T-helper 2 cell treated with Interferon-gamma antibody and Interleukin-4, amounts not matched to agents 5 μg/mL and 100 μg/mL, for 36 hours (primary cell): ENCODE measurements around the gene DBP.
A peak's percentile ranks its signal among the peaks of the same experiment; 100 is the strongest.

Experiments
- DNase-seq: peaks from one replicate; pipeline ENCODE4 v3.0.0; 2021; ENCODE audit warnings: low spot score
- H3K27ac Mint-ChIP-seq: one replicate; pipeline ENCODE4 v1.8.0; 2021; ENCODE audit warnings: mild to moderate bottlenecking, mixed read lengths
- H3K27me3 Mint-ChIP-seq: one replicate; pipeline ENCODE4 v1.8.0; 2021; ENCODE audit warnings: low read depth, mixed read lengths
- H3K36me3 Mint-ChIP-seq: one replicate; pipeline ENCODE4 v1.8.0; 2021; ENCODE audit warnings: low read depth, mixed read lengths
- H3K4me1 Mint-ChIP-seq: one replicate; pipeline ENCODE4 v1.8.0; 2021; ENCODE audit warnings: low read depth, mixed read lengths
- H3K4me3 Mint-ChIP-seq: one replicate; pipeline ENCODE4 v1.8.0; 2022; ENCODE audit warnings: mild to moderate bottlenecking, moderate library complexity, mixed read lengths
- H3K9me3 Mint-ChIP-seq: one replicate; pipeline ENCODE4 v1.8.0; 2021; ENCODE audit warnings: mixed read lengths

DBP gene

DNA sequence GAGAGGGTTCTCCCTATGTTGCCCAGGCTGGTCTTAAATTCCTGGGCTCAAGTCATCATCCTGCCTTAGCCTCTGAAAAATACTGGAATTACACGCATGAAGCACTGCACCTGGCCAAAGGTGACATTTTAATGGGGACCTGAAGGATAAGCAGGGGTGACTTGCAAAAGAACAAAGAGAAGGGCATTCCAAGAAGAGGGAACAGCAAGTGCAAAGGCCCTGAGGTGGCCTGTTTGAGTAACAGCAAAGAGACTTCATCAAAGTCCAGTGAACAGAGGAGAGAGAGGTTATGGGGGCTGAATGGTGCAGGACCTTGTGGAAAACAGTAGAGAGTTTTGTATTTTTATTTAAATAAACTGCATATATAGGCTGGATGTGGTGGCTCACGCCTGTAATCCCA is 4.7 kb upstream of the DBP start:
- peaks cover 3% of the 10 kb centered on the region for H3K27me3 Mint-ChIP-seq
- H3K4me3 Mint-ChIP-seq: no peak overlapping the region
- no peaks in the 10 kb centered on the region for H3K36me3 Mint-ChIP-seq
- H3K9me3 Mint-ChIP-seq: peaks cover 5% of the 10 kb centered on the region
- no peak overlapping the region for H3K27ac Mint-ChIP-seq
- H3K4me1 Mint-ChIP-seq: peaks cover 30% of the 10 kb centered on the region
- no peak for DNase-seq

DNA sequence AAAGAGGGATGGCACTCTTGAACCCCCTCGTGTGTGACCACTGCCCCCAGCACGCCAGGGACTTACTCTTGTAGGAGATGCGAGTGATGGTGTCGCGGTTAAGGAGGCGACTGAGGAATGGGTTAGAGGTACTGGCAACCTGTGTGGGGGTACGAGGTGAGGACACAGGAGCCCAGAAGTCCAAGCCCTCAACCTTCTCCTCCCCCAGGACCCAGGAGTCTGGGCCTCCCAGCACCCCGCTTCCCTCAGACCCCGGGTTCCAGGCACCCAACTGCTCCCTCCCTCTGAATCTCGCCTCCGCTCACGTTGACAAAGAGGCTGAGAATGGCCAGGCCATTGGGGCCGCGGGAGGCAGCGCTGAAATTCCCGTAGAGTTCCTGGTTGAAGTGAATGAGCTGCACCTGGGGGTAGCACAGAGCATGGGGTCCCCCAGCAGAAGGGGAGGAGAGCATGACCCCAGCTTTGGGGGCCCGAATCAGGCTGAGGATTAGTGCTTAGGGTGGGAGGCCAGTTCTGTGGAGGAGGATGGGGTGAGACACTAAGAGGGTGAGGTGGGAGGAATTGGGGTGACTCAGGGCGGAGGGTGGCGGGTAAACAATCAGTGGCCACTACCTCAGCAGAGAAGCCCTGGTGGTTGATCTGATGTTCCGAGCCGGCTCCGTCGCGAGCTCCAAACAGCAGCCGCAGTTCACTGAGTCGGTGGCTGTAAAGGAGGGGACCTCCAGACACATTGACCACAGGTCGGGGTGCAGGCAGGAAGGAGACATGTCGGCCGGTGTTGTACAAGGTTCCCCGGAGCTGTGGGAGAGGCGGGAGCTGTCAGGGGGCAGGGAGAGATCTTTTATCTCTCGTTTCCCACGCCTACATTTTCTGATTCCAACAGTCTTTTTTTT is 2.5 kb upstream of the DBP start:
- Mint-ChIP-seq H3K4me3 (no peak overlapping the region), H3K4me1 (peaks cover 28% of the 10 kb centered on the region), H3K36me3 (no peaks in the 10 kb centered on the region), H3K27me3 (no peaks in the 10 kb centered on the region), H3K9me3 (peaks cover 5% of the 10 kb centered on the region), H3K27ac (no peak overlapping the region)
- no peak for DNase-seq

DNA sequence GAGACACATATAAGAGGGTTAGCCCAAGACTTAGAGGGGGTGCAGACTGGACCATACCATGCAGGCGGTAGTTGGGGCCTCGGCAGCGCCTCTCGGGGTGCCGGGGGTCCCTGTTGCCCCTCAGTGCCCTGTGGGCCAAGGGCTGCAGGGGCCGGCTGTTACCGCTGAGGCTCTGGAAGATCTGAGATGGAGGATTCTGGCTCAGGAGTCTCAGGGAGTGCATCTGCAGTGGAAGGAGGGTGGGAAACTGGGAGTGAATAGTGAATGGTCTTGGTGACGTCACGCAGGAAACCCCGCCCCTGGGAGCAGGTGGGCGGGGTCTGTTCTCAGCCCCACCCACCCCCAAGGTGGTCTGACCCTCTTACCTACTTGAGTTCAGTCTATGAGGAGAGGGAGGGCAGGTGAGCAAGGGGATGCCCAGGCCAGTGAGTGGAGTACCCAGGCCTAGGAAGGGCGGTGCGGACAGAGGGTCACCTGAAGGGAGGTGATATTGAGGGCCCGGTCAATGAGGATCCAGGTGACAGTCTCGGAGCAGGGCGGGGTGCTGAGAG is 1.7 kb upstream of the DBP start:
- Mint-ChIP-seq H3K27me3 (no peaks in the 10 kb centered on the region), H3K9me3 (peaks cover 5% of the 10 kb centered on the region)

DNA sequence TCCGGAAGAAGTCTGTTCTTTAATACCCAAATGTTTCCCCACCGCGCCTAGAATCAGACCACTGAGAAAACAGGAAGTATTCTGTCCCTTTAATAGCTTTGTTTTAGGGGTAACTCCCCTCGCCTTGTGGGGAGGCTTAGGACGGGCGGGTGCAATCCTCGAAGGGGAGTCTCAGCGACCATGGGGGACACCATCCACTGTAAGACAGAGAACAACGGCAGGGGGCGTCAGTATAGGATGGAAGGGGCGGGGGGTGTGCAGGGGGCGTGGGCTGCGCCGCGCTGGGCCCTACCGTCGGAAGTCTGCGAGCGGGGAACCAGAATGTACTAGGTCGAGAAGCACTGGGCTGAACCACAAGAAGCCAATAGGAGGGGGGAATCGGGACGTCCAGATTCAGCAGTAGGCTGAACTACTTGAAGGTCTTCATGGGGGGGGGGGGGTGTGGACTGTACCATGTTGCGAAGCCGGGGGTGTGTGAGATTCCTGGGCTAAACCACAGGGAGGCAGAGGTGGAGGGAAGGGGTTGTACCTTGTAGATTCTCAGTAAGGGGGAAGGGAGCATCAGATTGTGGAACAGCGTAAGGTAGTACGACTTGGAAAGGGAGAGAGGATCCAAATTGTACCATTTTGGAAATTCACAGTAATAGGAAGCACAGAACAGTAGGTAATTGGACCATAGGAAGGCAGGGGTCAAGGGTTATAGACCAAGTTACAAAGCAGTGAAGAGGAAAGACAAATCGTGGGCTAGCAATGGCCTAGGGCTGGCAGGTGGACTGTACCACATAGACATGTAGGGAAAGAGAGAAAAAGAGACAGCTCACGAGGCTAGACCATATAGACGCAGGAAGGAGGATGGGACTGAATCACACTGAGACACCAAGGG is 1.0 kb upstream of the DBP start:
- Mint-ChIP-seq H3K27ac (peak overlapping the region; percentile 100), H3K4me1 (peaks cover 32% of the 10 kb centered on the region), H3K9me3 (peaks cover 5% of the 10 kb centered on the region), H3K27me3 (no peaks in the 10 kb centered on the region), H3K4me3 (peak overlapping the region; percentile 85), H3K36me3 (no peaks in the 10 kb centered on the region)
- peak; percentile 73 for DNase-seq

More for the DNA sequence above, 1.7 kb upstream of the DBP start:
- Mint-ChIP-seq H3K27ac (peak overlapping the region; percentile 100), H3K4me1 (peaks cover 28% of the 10 kb centered on the region), H3K36me3 (no peaks in the 10 kb centered on the region), H3K4me3 (peak overlapping the region; percentile 85)
- no peak for DNase-seq

DNA sequence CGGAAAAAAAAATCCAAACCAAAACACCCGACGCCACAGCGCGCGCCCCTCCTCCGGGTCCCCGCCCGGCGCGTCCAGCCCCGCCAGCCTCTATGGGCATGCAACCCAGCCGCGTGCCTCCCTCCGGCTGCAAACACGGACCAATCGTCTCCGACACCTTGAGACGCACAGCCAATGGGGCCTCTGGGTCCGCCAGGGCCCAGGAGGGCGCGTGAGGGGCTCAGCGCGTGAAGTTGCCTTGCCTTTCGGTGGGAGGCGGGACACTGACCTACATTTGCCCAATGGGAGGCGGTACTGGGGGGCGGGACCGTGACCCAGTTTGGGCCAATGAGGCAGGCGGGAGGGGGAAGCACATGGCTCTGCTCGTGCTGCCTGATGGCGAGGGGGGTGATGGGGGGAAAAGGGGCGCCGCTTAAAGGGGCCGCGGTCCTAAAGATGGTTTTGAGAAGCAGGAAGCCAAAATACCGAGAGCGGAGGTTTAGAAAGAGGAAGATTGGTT is 319 bp upstream of the DBP start:
- DNase-seq: peak; percentile 98
- Mint-ChIP-seq H3K4me1 (peaks cover 32% of the 10 kb centered on the region), H3K36me3 (no peaks in the 10 kb centered on the region), H3K4me3 (peak overlapping the region; percentile 85), H3K9me3 (peaks cover 5% of the 10 kb centered on the region), H3K27ac (peak overlapping the region; percentile 100), H3K27me3 (no peaks in the 10 kb centered on the region)

DNA sequence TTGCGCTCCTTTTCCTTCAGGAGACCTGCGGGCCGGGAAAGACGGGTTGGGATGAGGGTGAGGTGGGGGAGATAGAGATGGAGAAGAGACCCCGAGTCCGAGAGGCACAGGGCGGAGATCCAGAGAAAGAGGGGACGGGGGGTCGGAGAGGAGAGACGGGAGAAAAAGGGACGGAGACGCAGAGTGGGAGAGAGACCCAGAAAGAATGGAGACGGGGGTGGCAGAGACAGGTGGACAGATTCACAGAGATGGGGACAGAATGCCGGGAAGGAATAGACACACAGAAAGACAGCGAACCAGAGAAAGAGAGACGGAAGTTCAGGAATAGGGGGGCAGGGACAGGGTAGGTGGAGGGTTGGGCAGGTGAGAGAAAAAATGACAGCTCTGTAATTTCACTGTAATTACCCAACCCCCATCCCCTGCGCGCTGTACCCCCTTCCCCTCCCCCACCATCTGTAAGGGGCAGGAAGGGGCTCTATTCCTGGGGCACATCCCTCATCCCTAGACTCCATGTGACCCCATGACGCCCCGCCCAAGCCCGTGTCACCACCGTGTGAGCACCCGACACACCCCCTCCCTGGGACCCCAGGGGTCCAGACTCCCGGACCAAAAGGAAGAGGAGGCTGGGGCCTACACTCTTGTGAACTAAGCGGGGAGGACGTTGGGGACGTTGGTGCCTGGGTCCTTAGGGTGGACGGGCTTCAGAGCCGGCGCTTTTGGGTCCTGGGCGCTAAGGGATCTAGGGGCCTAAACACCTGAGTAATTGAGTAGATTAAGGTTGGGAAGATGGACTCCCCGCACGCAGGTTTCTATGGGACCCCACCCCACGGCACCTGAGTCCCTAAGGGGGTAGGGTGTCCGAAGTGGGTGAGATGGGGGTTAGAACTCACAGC is 967 bp downstream of the DBP start:
- no peaks in the 10 kb centered on the region for H3K27me3 Mint-ChIP-seq
- peaks cover 30% of the 10 kb centered on the region for H3K4me1 Mint-ChIP-seq
- peaks cover 5% of the 10 kb centered on the region for H3K9me3 Mint-ChIP-seq
- no peak for DNase-seq
- H3K36me3 Mint-ChIP-seq: no peaks in the 10 kb centered on the region
- peak overlapping the region; percentile 95 for H3K27ac Mint-ChIP-seq
- peak overlapping the region; percentile 85 for H3K4me3 Mint-ChIP-seq

DNA sequence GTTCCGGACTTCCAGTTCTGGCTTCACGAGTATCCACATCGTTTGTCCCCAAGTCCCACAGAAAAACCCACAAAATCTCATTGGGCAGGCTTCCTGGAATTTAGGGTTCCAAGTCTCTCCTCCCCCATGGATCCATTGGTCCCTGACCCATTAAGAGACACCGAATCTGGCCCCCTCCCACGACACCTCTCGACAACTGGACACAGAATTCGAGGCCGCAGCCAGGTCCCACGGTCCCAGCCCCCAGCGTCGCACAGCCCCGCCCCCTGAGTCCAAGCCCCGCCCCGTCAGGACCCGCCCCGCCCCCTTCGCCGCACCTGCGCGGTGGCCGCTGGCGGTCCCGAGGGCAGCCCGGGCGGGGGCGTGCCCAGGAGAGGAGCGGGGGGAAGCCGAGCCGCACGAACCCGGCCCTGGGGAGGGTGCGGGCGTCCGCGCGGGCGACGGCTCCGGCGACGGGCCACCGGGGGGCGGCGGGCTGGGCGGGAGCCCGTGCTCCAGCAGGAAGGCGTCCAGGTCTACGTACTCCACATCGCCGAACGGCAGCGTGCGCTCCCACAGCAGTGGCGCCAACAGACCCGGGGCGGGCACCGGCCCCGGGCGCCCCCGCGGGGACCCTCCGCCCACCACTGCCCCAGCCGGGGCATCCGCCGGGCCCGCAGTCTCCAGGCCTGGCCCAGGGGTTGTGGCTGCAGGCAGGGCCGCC is 1.8 kb downstream of the DBP start:
- peak; percentile 79 for DNase-seq
- peak overlapping the region; percentile 95 for H3K27ac Mint-ChIP-seq
- peaks cover 5% of the 10 kb centered on the region for H3K9me3 Mint-ChIP-seq
- peaks cover 4% of the 10 kb centered on the region for H3K36me3 Mint-ChIP-seq
- H3K4me1 Mint-ChIP-seq: peaks cover 30% of the 10 kb centered on the region
- no peaks in the 10 kb centered on the region for H3K27me3 Mint-ChIP-seq
- H3K4me3 Mint-ChIP-seq: peak overlapping the region; percentile 85

DNA sequence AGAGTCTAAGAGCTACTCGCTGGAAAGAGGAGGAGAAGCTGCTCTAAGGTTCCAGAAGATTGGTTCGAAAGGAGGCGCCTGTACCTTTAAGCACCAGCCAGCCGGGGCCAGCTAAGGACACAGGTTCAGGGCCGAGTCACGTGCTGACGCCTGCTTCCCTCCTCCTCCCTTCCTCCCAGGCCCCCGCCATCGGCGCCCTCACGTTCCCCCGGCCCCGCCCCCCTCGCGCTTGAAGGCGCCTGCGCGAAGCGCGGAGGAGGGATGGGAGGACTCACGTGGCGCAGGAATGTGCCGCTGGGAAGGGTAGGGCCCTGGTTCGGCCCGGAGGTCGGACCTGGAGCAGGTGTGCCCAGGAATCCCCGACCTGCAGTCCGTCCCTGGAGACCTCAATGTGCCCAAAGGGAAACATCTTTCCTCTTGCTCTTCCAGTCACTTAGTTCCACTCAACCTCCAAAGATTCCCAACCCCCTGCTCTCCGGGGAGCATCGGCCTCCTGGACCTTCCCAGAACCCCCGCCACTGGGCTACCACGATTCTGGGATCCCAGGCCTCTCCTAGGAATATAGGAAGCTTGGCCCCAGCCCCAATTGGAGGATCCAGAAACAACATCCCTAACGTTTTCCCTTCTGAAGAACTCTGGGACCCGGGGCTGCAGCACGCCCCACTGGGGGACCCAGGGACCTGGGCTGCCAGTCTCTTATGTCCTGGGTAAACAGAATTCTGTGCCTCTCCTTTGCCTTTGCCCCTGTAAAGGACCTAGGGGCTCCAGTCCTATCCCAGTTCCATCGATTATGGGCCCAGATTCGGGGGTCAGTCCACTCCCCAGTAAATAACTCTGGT is 2.5 kb downstream of the DBP start:
- peaks cover 9% of the 10 kb centered on the region for H3K36me3 Mint-ChIP-seq
- H3K9me3 Mint-ChIP-seq: peaks cover 5% of the 10 kb centered on the region
- peak overlapping the region; percentile 79 for H3K4me3 Mint-ChIP-seq
- DNase-seq: peak; percentile 90
- H3K27me3 Mint-ChIP-seq: no peaks in the 10 kb centered on the region
- H3K27ac Mint-ChIP-seq: peak overlapping the region; percentile 85
- peaks cover 30% of the 10 kb centered on the region for H3K4me1 Mint-ChIP-seq

DNA sequence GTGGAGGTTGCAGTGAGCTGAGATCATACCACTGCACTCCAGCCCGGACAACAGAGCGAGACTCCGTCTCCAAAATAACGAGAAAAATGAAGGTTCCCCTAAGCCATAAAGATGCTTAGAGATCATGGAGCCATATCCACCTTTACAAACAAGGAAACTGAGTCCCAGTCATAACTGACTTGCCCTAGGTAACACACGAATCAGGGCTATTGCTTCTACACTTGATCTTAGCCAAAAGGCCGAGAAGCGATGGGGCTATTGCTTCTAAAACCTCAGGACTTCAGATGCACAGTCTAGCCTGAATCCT is 3.2 kb downstream of the DBP start:
- Mint-ChIP-seq H3K4me1 (peaks cover 30% of the 10 kb centered on the region), H3K27me3 (no peaks in the 10 kb centered on the region), H3K9me3 (peaks cover 5% of the 10 kb centered on the region), H3K4me3 (peak overlapping the region; percentile 79), H3K36me3 (peaks cover 11% of the 10 kb centered on the region), H3K27ac (peak overlapping the region; percentile 85)
- DNase-seq: no peak

DNA sequence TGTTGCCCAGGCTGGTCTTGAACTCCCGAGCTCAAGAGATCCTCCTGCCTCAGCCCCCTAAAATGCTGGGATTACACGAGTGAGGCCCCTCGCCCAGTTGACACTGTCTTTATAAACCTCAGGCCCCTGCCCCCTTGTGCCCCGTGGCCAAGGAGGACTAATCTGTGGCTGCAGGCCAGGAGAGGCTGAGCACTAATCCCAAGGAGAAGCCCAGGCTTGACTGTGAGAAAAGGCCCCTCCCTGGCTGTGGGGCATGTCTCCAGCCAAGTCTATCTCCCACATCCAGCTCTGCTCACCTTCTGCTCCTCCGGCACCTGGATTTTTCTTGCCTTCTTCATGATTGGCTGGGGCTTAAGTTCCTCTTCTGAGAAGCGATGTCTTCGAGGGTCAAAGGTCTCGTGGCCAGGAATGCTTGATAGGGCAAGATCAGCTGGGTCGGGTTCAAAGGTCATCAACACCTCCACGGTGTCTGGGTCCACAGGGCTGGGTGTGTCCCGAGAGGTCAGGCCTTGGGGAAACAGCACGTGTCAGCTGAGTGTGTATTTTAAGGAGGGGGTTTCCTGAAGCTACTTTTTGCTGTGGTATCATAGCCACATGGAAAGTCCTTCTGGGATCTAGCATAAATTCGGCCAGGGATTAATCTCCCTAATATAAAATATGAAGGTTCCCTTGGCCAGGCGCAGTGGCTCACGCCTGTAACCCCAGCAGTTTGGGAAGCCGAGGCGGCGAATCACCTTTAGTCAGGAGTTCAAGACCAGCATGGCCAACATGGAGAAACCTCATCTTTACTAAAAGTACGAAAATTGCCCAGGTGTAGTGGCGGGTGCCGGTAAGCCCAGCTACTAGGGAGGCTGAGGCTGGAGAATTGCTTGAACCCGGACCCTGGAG is 3.8 kb downstream of the DBP start:
- Mint-ChIP-seq H3K27ac (peak overlapping the region; percentile 26), H3K36me3 (peaks cover 14% of the 10 kb centered on the region), H3K27me3 (no peaks in the 10 kb centered on the region), H3K4me1 (peaks cover 27% of the 10 kb centered on the region), H3K4me3 (peak overlapping the region; percentile 79), H3K9me3 (peaks cover 2% of the 10 kb centered on the region)
- DNase-seq: no peak

DNA sequence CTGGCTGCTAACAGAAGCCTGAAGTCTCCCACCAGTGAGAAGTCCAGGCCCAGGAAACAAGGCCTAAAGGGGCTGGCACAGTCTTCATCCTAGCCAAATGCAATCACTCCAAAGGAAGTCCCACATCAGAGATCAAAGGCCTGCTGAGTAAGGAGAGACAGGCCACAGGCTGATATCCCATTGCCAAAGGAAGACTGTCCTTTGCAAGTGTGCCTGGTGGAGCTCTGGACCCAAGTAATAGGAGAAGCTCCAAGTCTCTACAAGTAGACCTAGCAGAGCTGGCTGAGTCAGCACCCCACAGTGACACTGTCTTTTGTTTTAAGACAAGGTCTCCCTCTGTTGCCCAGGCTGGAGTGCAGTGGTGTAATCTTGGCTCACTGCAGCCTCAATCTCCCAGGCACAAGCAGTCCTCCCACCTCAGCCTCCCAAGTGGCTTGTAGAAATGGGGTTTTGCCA is 4.5 kb downstream of the DBP start:
- DNase-seq: no peak
- Mint-ChIP-seq H3K27ac (no peak overlapping the region), H3K4me1 (peaks cover 22% of the 10 kb centered on the region), H3K27me3 (no peaks in the 10 kb centered on the region), H3K36me3 (peaks cover 14% of the 10 kb centered on the region), H3K9me3 (no peaks in the 10 kb centered on the region), H3K4me3 (no peak overlapping the region)
